Transverse colon (tissue), 4 donors: Measurements from ENCODE around the gene PDCD11.

Source experiments
- CTCF ChIP-seq, 5 experiments: fragments of 200-600 bp in 3 of 5; fragments of 450-650 bp in 2 of 5; sonication (generic) in 3 of 5; IDR thresholded peaks; 1 replicate in 2 of 5; 2 replicates in 3 of 5; pipeline ENCODE4 v1.5.1; 2016 to 2017; ENCODE audit warnings: antibody characterized with exemption in 5 of 5, inconsistent platforms in 3 of 5, mild to moderate bottlenecking in 2 of 5, moderate library complexity in 1 of 5
- POLR2A ChIP-seq: fragments of 450-650 bp; IDR thresholded peaks from one replicate; pipeline ENCODE4 v1.6.1; 2016; ENCODE audit warnings: antibody characterized with exemption, mild to moderate bottlenecking, moderate library complexity
- POLR2AphosphoS5 ChIP-seq, 3 donors: sonication (generic); formaldehyde crosslinking; IDR thresholded peaks; one replicate each; pipeline ENCODE4 v1.6.1; 2016; ENCODE audit warnings: antibody characterized with exemption in 3 of 3

- no peak for TF ChIP-seq CTCF (IDR thresholded peaks at IDR 0.05)
- TF ChIP-seq POLR2AphosphoS5 (IDR thresholded peaks at IDR 0.05): no peak
- no peak for TF ChIP-seq POLR2A
Observed at GRCh38 chr10:103495321-103495720, 98.9 kb downstream of the PDCD11 start.
